ENCODE data around the gene SEMA7A.
A peak's percentile ranks its signal among the peaks of the same experiment; 100 is the strongest.
"Not testable (repeated sequence)": the region's sequence is repeated elsewhere in the genome, so short reads cannot be mapped to it uniquely, and the experiment has no call there.

SEMA7A gene

GRCh38 chr15:74370471-74370870 lies 63.3 kb downstream of the SEMA7A start:
- no peak for DNase-seq

- DNase-seq, result no peak
Measured at GRCh38 chr15:74369756-74370155, 64.0 kb downstream of the SEMA7A start.

- no peak for DNase-seq
Measured at GRCh38 chr15:74369084-74369745, 64.5 kb downstream of the SEMA7A start.

- DNase-seq, result no peak
Measured at GRCh38 chr15:74368121-74368520, 65.6 kb downstream of the SEMA7A start.

GRCh38 chr15:74367296-74367854 lies 66.4 kb downstream of the SEMA7A start, which contains the start of gene CYP11A1:
CYP11A1 (minus strand) TSS chr15:74367646; CDS start chr15:74367585, 61 bp downstream.
- DNase-seq, result no peak

GRCh38 chr15:74365598-74366445 lies 67.9 kb downstream of the SEMA7A start:
- peak; percentile 69 for DNase-seq

GRCh38 chr15:74364936-74365597 lies 68.7 kb downstream of the SEMA7A start:
- no peak for DNase-seq

GRCh38 chr15:74362482-74362881 lies 71.3 kb downstream of the SEMA7A start:
- no peak for DNase-seq

- not testable (repeated sequence) for DNase-seq
Measured at GRCh38 chr15:74360855-74361254, 72.9 kb downstream of the SEMA7A start.

- DNase-seq, result not testable (repeated sequence)
Measured at GRCh38 chr15:74359376-74359775, 74.4 kb downstream of the SEMA7A start.

Data from fibroblast of skin of abdomen (primary cell).